Loucy (cell line): ENCODE data around the gene ROBO4.

Experiments
- CTCF ChIP-seq: fragments of 200-600 bp; sonication (generic); conservative IDR thresholded peaks from 2 replicates; pipeline ENCODE4 v1.5.1; 2014; ENCODE audit warnings: mild to moderate bottlenecking, antibody characterized with exemption, low read length
- EZH2phosphoT487 ChIP-seq: fragments of 200-600 bp; IDR thresholded peaks from 2 replicates; pipeline ENCODE4 v1.6.1; 2018; ENCODE audit warnings: antibody characterized with exemption, mild to moderate bottlenecking, moderate library complexity, borderline replicate concordance

DNA sequence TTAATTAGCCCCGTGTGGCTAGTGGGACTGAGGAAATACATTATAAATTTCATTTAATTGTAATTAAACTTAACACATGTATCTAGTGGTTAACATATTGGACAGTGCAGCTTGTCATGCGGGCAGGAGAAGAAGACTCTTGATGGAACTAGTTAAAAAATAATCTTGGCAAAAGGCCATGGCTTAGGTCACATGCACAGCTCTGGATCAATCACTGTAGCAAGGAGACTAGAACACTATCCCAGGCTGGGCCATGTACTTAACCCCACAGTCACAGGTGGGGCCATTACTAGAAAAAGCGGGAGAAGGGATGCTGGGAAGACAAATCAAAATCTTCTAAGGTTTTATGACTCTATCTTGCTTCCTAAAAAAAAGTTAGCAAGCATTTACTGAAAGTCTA is 46.9 kb upstream of the ROBO4 start:
- TF ChIP-seq CTCF (no peak), EZH2phosphoT487 (no peak)
